Gastroesophageal sphincter (tissue), 4 donors: ENCODE measurements around the gene MLLT10. TPM values are rescaled to one million over a fixed set of nuclear protein-coding genes. Genes with fewer than 3 reads are reported as not detected.

Experiments
- ATAC-seq: fragments of 150-250 bp; one replicate; pipeline ENCODE4 v1.9.1; 2016; ENCODE audit warnings: mild to moderate bottlenecking, moderate library complexity
- H3K27ac ChIP-seq, 4 donors: fragments of 200-600 bp; sonication (generic) in 3 of 4; 1 replicate in 3 of 4; 2 replicates in 1 of 4; pipeline ENCODE4 v1.5.1; 2016 to 2019
- H3K27me3 ChIP-seq: fragments of 200-600 bp; sonication (generic); one replicate; pipeline ENCODE4 v1.5.1; 2019
- H3K36me3 ChIP-seq, 2 donors: fragments of 200-600 bp; sonication (generic); one replicate each; pipeline ENCODE4 v1.5.1; 2019; ENCODE audit warnings: control low read depth in 1 of 2
- H3K4me1 ChIP-seq, 3 donors: fragments of 200-600 bp; sonication (generic); 1 replicate in 2 of 3; 2 replicates in 1 of 3; pipeline ENCODE4 v1.5.1; 2016 to 2019; ENCODE audit warnings: control low read depth in 2 of 3
- H3K4me3 ChIP-seq, 2 donors: fragments of 200-600 bp; sonication (generic); one replicate each; pipeline ENCODE4 v1.5.1; 2019; ENCODE audit warnings: mild to moderate bottlenecking in 1 of 2, moderate library complexity in 1 of 2
- H3K9me3 ChIP-seq, 3 donors: fragments of 200-600 bp; sonication (generic); one replicate each; pipeline ENCODE4 v1.5.1; 2017 to 2019; ENCODE audit warnings: control low read depth in 2 of 3
- EP300 ChIP-seq: sonication (generic); formaldehyde crosslinking; IDR thresholded peaks from one replicate; pipeline ENCODE4 v1.6.1; 2017; ENCODE audit warnings: antibody characterized with exemption, mild to moderate bottlenecking
- POLR2A ChIP-seq, 2 donors: fragments of 450-650 bp; IDR thresholded peaks; one replicate each; pipeline ENCODE4 v1.6.1; 2017; ENCODE audit warnings: antibody characterized with exemption in 2 of 2, mild to moderate bottlenecking in 2 of 2, moderate library complexity in 1 of 2
- POLR2AphosphoS5 ChIP-seq: sonication (generic); formaldehyde crosslinking; IDR thresholded peaks from one replicate; pipeline ENCODE4 v1.6.1; 2017; ENCODE audit warnings: antibody characterized with exemption
- WGBS, 2 donors: methylation state at CpG; one replicate each; pipeline ENCODE4 v1.1.5; 2018; ENCODE audit warnings: low coverage in 1 of 2; 5-methylcytosine and 5-hydroxymethylcytosine counted together
- total RNA-seq, 4 donors: library from RNA; depleted of rRNA; stranded (reverse); fragments of >200 nt; gene quantifications; one replicate each; pipeline ENCODE4 v1.1.0, GENCODE V29; 2016
- TF ChIP-seq, protein P1 (sequence below), 4 experiments: fragments of 200-600 bp in 2 of 4; fragments of 450-650 bp in 2 of 4; sonication (generic) in 1 of 4; IDR thresholded peaks; one replicate each; pipeline ENCODE4 v1.5.1; 2017 to 2019; ENCODE audit warnings: antibody characterized with exemption in 4 of 4, mild to moderate bottlenecking in 2 of 4, moderate library complexity in 2 of 4

MLLT10 gene
- total RNA-seq, 4 donors from 2014 or later = 27.2 to 52.1 (median 39.0) TPM

DNA sequence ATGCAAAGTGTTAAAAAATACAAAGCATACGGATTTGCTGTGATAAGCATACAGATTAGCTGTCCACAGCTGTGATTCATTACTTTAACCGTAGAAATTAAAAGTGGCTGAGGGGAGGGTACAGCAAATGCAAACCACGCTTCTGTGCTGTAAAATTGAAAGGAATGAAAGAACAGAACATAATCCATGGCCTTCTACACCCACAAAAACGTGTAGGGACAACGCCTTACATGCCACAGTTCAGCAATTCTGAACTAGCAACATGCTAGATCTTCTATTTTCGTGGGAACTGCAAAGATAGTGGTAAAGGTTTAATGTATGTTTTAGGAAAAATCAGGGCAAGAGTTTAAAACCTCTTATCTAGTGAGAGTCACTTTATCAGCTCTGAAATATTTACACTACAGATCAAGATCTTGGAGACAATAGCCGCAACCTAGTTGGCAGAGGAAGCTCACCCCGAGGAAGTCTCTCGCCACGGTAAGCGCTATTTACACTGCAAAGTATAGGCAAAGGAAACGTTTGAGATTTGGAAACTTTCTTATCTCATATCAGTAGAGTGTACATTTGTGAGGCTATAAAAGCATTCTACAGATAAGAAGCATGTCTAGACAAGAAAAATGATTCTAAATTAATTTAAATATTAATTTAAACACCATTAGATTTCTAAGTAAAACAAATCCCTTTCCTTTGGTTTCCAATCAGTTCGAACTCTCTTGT lies 193.6 kb downstream of the MLLT10 start:
- Histone ChIP-seq H3K4me3 (no peak overlapping the region), H3K4me1 (peaks cover 5 to 22% (median 10%) of the 10 kb centered on the region in 3 donors), H3K27ac (no peak overlapping the region), H3K36me3 (peaks cover 0 to 29% of the 10 kb centered on the region in 2 donors), H3K27me3 (no peaks in the 10 kb centered on the region), H3K9me3 (no peaks in the 10 kb centered on the region)
- no peak for TF ChIP-seq POLR2A (IDR thresholded peaks at IDR 0.05)
- TF ChIP-seq POLR2AphosphoS5 = no peak
- no peak for TF ChIP-seq EP300
- TF ChIP-seq, protein P1, sequence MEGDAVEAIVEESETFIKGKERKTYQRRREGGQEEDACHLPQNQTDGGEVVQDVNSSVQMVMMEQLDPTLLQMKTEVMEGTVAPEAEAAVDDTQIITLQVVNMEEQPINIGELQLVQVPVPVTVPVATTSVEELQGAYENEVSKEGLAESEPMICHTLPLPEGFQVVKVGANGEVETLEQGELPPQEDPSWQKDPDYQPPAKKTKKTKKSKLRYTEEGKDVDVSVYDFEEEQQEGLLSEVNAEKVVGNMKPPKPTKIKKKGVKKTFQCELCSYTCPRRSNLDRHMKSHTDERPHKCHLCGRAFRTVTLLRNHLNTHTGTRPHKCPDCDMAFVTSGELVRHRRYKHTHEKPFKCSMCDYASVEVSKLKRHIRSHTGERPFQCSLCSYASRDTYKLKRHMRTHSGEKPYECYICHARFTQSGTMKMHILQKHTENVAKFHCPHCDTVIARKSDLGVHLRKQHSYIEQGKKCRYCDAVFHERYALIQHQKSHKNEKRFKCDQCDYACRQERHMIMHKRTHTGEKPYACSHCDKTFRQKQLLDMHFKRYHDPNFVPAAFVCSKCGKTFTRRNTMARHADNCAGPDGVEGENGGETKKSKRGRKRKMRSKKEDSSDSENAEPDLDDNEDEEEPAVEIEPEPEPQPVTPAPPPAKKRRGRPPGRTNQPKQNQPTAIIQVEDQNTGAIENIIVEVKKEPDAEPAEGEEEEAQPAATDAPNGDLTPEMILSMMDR (IDR thresholded peaks at IDR 0.05) = no peak
- WGBS, 2 donors = 59 to 68% methylated on average over 12 to 13 of the region's 13 CpGs
- no peak for ATAC-seq

DNA sequence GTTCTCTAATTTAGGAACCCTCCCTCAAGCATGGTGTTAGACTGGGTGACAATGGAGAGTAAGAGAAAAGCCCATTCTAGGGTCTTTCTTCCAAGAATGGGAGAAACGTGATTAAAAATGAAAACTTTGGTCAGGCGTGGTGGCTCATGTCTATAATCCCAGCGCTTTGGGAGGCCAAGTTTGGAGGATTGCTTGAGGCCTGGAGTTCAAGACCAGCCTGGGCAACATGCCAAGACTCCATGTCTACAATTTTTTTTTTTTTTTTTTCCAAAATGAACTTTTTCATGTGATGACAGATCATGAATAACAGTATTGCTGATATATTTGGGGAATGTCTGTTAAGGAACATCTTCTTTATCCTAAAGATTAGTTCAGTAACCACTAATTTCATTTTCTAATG lies 194.6 kb downstream of the MLLT10 start:
- Histone ChIP-seq H3K27me3 (no peaks in the 10 kb centered on the region), H3K4me1 (peaks cover 5 to 22% (median 10%) of the 10 kb centered on the region in 3 donors), H3K4me3 (no peak overlapping the region), H3K27ac (no peak overlapping the region), H3K36me3 (peaks cover 0 to 34% of the 10 kb centered on the region in 2 donors), H3K9me3 (no peaks in the 10 kb centered on the region)
- 88 to 92% methylated on average over 3 of the region's 3 CpGs for WGBS, 2 donors
- no peak for TF ChIP-seq POLR2A (IDR thresholded peaks at IDR 0.05)
- no peak for ATAC-seq

DNA sequence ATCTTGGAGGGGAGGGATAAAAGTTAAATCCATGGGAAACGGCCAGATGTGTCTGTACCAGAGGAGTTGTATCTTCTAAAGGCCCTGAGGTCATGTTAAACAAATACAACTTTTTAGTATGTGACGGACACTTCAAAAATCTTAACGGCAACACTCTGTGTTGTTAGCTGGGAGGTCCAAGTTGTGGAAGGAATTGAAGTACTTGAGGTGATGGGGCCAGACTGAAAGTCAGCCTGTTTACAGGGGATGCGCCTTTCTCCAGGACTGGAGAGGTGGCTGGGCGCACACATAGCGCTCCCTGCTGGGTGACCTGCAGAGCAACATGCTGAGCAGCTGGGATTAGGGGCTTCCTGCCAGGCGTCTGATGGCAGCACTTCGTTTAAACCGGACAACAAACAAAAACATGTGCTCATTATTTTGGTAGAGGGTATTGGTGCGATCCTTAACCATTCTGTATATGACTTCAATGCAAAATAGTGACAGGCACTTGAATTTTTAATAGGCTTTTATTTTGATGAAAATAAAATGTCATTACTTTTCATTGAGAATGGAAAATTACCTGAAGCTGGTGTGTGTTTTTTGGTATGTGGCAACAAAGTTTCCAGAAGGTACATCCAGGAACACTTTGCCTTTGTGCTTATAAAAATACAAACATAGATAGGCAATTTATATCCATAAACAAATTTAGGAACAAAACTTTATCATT lies 198.2 kb downstream of the MLLT10 start:
- H3K36me3 ChIP-seq = peaks cover 0 to 59% of the 10 kb centered on the region in 2 donors
- peak; percentile 85 for ATAC-seq
- peaks cover 0 to 4% (median 0%) of the 10 kb centered on the region in 3 donors for H3K4me1 ChIP-seq
- no peaks in the 10 kb centered on the region for H3K27me3 ChIP-seq
- H3K9me3 ChIP-seq = no peaks in the 10 kb centered on the region
- no peak overlapping the region for H3K27ac ChIP-seq
- WGBS, 2 donors = 15 to 18% methylated on average over 5 to 10 of the region's 10 CpGs
- H3K4me3 ChIP-seq = no peak overlapping the region
- TF ChIP-seq, protein P1 (IDR thresholded peaks at IDR 0.05) = peak; percentile 73 to 92 (median 78)
- TF ChIP-seq EP300 = no peak
- peak; percentile 32 for TF ChIP-seq POLR2AphosphoS5
- no peak for TF ChIP-seq POLR2A (IDR thresholded peaks at IDR 0.05)

DNA sequence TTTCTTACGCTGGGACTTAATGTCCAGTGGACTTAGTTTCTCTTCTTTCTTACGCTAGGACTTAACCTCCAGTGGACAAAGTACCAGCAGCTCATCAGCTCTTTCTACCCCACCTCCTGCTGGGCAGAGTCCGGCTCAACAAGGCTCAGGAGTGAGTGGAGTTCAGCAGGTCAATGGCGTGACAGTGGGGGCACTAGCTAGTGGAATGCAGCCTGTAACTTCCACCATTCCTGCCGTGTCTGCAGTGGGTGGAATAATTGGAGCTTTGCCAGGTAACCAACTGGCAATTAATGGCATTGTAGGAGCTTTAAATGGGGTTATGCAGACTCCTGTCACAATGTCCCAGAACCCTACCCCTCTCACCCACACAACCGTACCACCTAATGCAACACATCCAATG lies 199.7 kb downstream of the MLLT10 start:
- Histone ChIP-seq H3K27me3 (no peaks in the 10 kb centered on the region), H3K9me3 (no peaks in the 10 kb centered on the region), H3K4me3 (no peak overlapping the region), H3K27ac (no peak overlapping the region), H3K36me3 (peaks cover 0 to 66% of the 10 kb centered on the region in 2 donors), H3K4me1 (peaks cover 0 to 4% (median 0%) of the 10 kb centered on the region in 3 donors)
- WGBS, 2 donors = 73 to 77% methylated on average over 3 to 5 of the region's 6 CpGs
- ATAC-seq = no peak
- TF ChIP-seq POLR2AphosphoS5 = no peak
- no peak for TF ChIP-seq EP300
- TF ChIP-seq, protein P1 (IDR thresholded peaks at IDR 0.05) = no peak
- no peak for TF ChIP-seq POLR2A (IDR thresholded peaks at IDR 0.05)

DNA sequence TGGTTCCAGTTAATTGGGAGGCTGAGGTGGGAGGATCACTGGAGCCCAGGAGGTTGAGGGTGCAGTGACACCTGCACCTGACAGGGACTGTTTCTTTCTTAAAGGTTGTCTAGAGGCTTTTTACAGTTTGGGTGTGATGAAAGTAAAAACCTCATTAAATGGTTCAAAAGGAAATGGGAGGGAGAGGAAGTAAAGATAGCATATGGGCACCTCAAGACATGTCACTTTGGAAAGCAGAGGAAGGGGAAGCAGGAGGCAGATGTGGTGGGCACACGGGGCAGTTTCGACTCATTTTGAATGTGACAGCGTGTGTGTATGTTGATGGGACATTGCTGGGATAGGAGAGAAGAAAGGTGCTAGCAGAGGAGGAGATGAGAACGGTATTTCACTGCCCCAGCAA lies 203.1 kb downstream of the MLLT10 start:
- peaks cover 0 to 85% of the 10 kb centered on the region in 2 donors for H3K36me3 ChIP-seq
- WGBS, 2 donors = 83 to 85% methylated on average over 4 of the region's 4 CpGs

More for the DNA sequence above, 203.1 kb downstream of the MLLT10 start:
- peaks cover 0 to 3% (median 0%) of the 10 kb centered on the region in 3 donors for H3K4me1 ChIP-seq
- H3K27me3 ChIP-seq = no peaks in the 10 kb centered on the region
- H3K9me3 ChIP-seq = no peaks in the 10 kb centered on the region
- no peak for ATAC-seq
- no peak for TF ChIP-seq POLR2A (IDR thresholded peaks at IDR 0.05)
- no peak for TF ChIP-seq EP300
- TF ChIP-seq, protein P1 (IDR thresholded peaks at IDR 0.05) = no peak
- no peak for TF ChIP-seq POLR2AphosphoS5
- H3K4me3 ChIP-seq = no peak overlapping the region
- H3K27ac ChIP-seq = no peak overlapping the region
